ENCODE measurements around the gene DYRK3. TPM values are rescaled to one million over a fixed set of nuclear protein-coding genes. Genes with fewer than 3 reads are reported as not detected.

DYRK3 gene
- total and polyA plus RNA-seq, 2 of the 13 experiments (the other 11 are each of a cell fraction or from before 2014, with no cell fraction given) = 0.48 to 2.8 TPM

DNA sequence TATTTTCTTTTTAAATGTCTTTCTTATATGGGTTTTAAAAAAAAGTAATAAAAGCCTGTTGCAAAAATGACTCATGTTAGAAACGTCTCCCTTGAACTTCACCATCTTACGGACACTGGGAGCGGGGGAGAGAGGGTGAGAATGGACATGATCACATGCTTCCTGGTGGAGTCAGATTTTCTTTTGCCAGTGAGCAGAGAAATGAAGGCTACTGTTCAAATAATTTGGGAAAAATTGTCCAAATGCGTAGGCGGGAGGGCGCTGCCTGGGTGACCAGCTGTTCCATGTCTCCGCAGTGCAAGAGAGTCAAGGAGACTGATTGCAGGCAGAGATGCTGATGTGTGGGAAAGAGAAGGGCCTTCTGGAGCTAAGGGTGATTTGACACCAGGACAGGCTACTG is 46.1 kb upstream of the DYRK3 start:
- H3K4me1 ChIP-seq (ENCODE audit: insufficient read depth, low read length) = no peaks in the 10 kb centered on the region
- H3K4me2 ChIP-seq (ENCODE audit: low read depth, low read length) = no peak overlapping the region
- peaks cover 12 to 50% of the 10 kb centered on the region in 2 experiments for H3K36me3 ChIP-seq (replicated peaks in 1 of 2; ENCODE audit: control insufficient read depth in 1 of 2, insufficient read depth in 2 of 2, low read length in 2 of 2)
- TF ChIP-seq PLRG1 (conservative IDR thresholded peaks at IDR 0.05) (no peak), ZNF205 (CRISPR knock-in tag; IDR thresholded peaks at IDR 0.05) (no peak), JUN (CRISPR knock-in tag; IDR thresholded peaks at IDR 0.05) (no peak), ZNF841 (CRISPR knock-in tag; IDR thresholded peaks at IDR 0.05; ENCODE audit: borderline replicate concordance) (no peak), ZNF546 (CRISPR knock-in tag; conservative IDR thresholded peaks at IDR 0.05) (no peak), ZFY (CRISPR knock-in tag; IDR thresholded peaks at IDR 0.05) (no peak), KLF11 (CRISPR knock-in tag; IDR thresholded peaks at IDR 0.05) (no peak), ZBTB3 (CRISPR knock-in tag; IDR thresholded peaks at IDR 0.05; ENCODE audit: borderline replicate concordance, low read depth) (no peak), ZMYM4 (CRISPR knock-in tag; IDR thresholded peaks at IDR 0.05) (no peak), NCOA5 (CRISPR knock-in tag; IDR thresholded peaks at IDR 0.05) (no peak)
- TF ChIP-seq, protein P1, sequence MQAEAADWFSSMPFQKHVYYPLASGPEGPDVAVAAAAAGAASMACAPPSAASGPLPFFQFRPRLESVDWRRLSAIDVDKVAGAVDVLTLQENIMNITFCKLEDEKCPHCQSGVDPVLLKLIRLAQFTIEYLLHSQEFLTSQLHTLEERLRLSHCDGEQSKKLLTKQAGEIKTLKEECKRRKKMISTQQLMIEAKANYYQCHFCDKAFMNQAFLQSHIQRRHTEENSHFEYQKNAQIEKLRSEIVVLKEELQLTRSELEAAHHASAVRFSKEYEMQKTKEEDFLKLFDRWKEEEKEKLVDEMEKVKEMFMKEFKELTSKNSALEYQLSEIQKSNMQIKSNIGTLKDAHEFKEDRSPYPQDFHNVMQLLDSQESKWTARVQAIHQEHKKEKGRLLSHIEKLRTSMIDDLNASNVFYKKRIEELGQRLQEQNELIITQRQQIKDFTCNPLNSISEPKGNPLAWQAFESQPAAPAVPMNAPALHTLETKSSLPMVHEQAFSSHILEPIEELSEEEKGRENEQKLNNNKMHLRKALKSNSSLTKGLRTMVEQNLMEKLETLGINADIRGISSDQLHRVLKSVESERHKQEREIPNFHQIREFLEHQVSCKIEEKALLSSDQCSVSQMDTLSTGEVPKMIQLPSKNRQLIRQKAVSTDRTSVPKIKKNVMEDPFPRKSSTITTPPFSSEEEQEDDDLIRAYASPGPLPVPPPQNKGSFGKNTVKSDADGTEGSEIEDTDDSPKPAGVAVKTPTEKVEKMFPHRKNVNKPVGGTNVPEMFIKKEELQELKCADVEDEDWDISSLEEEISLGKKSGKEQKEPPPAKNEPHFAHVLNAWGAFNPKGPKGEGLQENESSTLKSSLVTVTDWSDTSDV (CRISPR knock-in tag; IDR thresholded peaks at IDR 0.05) = no peak
- ATAC-seq (no peak), FAIRE-seq (no peak), DNase-seq (ENCODE audit: low spot score) (no peak)
- no peaks in the 10 kb centered on the region for H4K20me1 ChIP-seq (ENCODE audit: insufficient read depth, low read length)
- no peak overlapping the region for H2AFZ ChIP-seq (ENCODE audit: low read length)
- in situ Hi-C loops (cut with HindIII; ENCODE audit: extremely low pct_ligation_motif_present, low pct_unique_long_range_greater_than_20kb) (no loop called here), intact Hi-C loops (cut with micrococcal nuclease; ENCODE audit: unreplicated experiment) (no loop called here)
- ChIA-PET CTCF (ENCODE audit: low intra/inter-chr PET ratio, low total read pairs) (no interaction called here), POLR2A (no interaction called here)
- 98% methylated on average over 7 of the region's 7 CpGs for WGBS (ENCODE audit: low lambda C conversion rate)
- H3K4me3 ChIP-seq (replicated peaks in 1 of 3; ENCODE audit: insufficient read depth in 1 of 3, low read depth in 2 of 3, low read length in 3 of 3) = no peak overlapping the region
- no peak overlapping the region for H3K27ac ChIP-seq (ENCODE audit: extremely low read length, insufficient read depth, low read length)
- no peaks in the 10 kb centered on the region for H3K79me2 ChIP-seq (ENCODE audit: insufficient read depth, low read length)
- no peak overlapping the region for H3K9ac ChIP-seq (ENCODE audit: insufficient read depth, low read depth, low read length)
- H3K9me3 ChIP-seq (ENCODE audit: low read length) = no peaks in the 10 kb centered on the region
- no TSS peak for BruUV-seq (replicated peaks)
- no peaks in the 10 kb centered on the region for H3K27me3 ChIP-seq (ENCODE audit: control insufficient read depth in 1 of 2, insufficient read depth in 2 of 2, low read length in 2 of 2)
